H9 (cell line): ENCODE data around the gene CORO2B. TPM values are rescaled to one million over a fixed set of nuclear protein-coding genes. Genes with fewer than 3 reads are reported as not detected.

Experiments used
- DNase-seq: peaks from one replicate; pipeline ENCODE4 v3.0.0-alpha.2; 2017
- H2AFZ ChIP-seq: one replicate; pipeline ENCODE4 v1.6.1; 2013; ENCODE audit warnings: mild to moderate bottlenecking, low read length, control low read depth, moderate library complexity
- H2AK5ac ChIP-seq: 2 replicates; pipeline ENCODE4 v1.6.1; 2013; ENCODE audit warnings: low read length, control low read depth, mixed read lengths; ENCODE audit not compliant: insufficient read length
- H2BK120ac ChIP-seq: one replicate; pipeline ENCODE4 v1.6.1; 2013; ENCODE audit warnings: low read depth, mild to moderate bottlenecking, low read length, control low read depth, inconsistent platforms; ENCODE audit not compliant: poor library complexity, severe bottlenecking
- H2BK12ac ChIP-seq: 2 replicates; pipeline ENCODE4 v1.6.1; 2013; ENCODE audit warnings: low read length, control low read depth, mixed read lengths, low read depth; ENCODE audit not compliant: insufficient read length
- H2BK15ac ChIP-seq: 2 replicates; pipeline ENCODE4 v1.6.1; 2013; ENCODE audit warnings: low read depth, low read length, control low read depth
- H2BK20ac ChIP-seq: one replicate; pipeline ENCODE4 v1.6.1; 2013; ENCODE audit warnings: low read depth, mild to moderate bottlenecking, low read length, control low read depth, inconsistent platforms; ENCODE audit not compliant: poor library complexity, severe bottlenecking
- H2BK5ac ChIP-seq: 2 replicates; pipeline ENCODE4 v1.6.1; 2013; ENCODE audit warnings: low read length, control low read depth, mixed read lengths; ENCODE audit not compliant: insufficient read length
- H3K14ac ChIP-seq: 2 replicates; pipeline ENCODE4 v1.6.1; 2013; ENCODE audit warnings: low read length, control low read depth; ENCODE audit not compliant: insufficient read depth
- H3K18ac ChIP-seq: 2 replicates; pipeline ENCODE4 v1.6.1; 2013; ENCODE audit warnings: low read depth, mild to moderate bottlenecking, mixed read lengths, low read length, control low read depth; ENCODE audit not compliant: insufficient read length
- H3K23ac ChIP-seq: 2 replicates; pipeline ENCODE4 v1.6.1; 2013; ENCODE audit warnings: low read length, control low read depth, mixed read lengths, low read depth; ENCODE audit not compliant: insufficient read length
- H3K23me2 ChIP-seq: 2 replicates; pipeline ENCODE4 v1.6.1; 2013; ENCODE audit warnings: low read depth, mild to moderate bottlenecking, mixed read lengths, low read length, control low read depth; ENCODE audit not compliant: insufficient read length, poor library complexity, severe bottlenecking
- H3K27ac ChIP-seq: 2 replicates; pipeline ENCODE4 v1.5.1; 2013; ENCODE audit warnings: low read length, control low read depth, mixed read lengths, low read depth; ENCODE audit not compliant: insufficient read length
- H3K27me3 ChIP-seq: 2 replicates; pipeline ENCODE4 v1.6.1; 2013; ENCODE audit warnings: low read length, control low read depth, inconsistent platforms; ENCODE audit not compliant: insufficient read depth
- H3K4ac ChIP-seq: 2 replicates; pipeline ENCODE4 v1.6.1; 2013; ENCODE audit warnings: low read depth, mild to moderate bottlenecking, control low read depth, inconsistent platforms, low read length, moderate library complexity
- H3K4me1 ChIP-seq: 2 replicates; pipeline ENCODE4 v1.6.1; 2013; ENCODE audit warnings: low read length, control low read depth, inconsistent platforms; ENCODE audit not compliant: insufficient read depth
- H3K4me2 ChIP-seq: 2 replicates; pipeline ENCODE4 v1.6.1; 2013; ENCODE audit warnings: low read length, control low read depth, mixed read lengths; ENCODE audit not compliant: insufficient read length, insufficient read depth
- H3K56ac ChIP-seq: 2 replicates; pipeline ENCODE4 v1.6.1; 2013; ENCODE audit warnings: low read depth, mild to moderate bottlenecking, mixed read lengths, low read length, control low read depth; ENCODE audit not compliant: insufficient read length
- H3K79me1 ChIP-seq: 2 replicates; pipeline ENCODE4 v1.6.1; 2013; ENCODE audit warnings: low read depth, mild to moderate bottlenecking, moderate library complexity, low read length, control low read depth, inconsistent platforms; ENCODE audit not compliant: insufficient read depth, poor library complexity, severe bottlenecking
- H3K79me2 ChIP-seq: 2 replicates; pipeline ENCODE4 v1.6.1; 2013; ENCODE audit warnings: low read length, control low read depth, inconsistent platforms; ENCODE audit not compliant: insufficient read depth
- H3K9ac ChIP-seq: 2 replicates; pipeline ENCODE4 v1.6.1; 2013; ENCODE audit warnings: low read length, control low read depth, mixed read lengths; ENCODE audit not compliant: insufficient read length; ENCODE audit errors: extremely low read depth
- H3K9me3 ChIP-seq: one replicate; pipeline ENCODE4 v1.6.1; 2013; ENCODE audit warnings: low read depth, low read length, inconsistent platforms; ENCODE audit not compliant: control insufficient read depth
- H3T11ph ChIP-seq: one replicate; pipeline ENCODE4 v1.6.1; 2013; ENCODE audit warnings: mild to moderate bottlenecking, low read length, control low read depth, inconsistent platforms
- H4K20me1 ChIP-seq: one replicate; pipeline ENCODE4 v1.6.1; 2013; ENCODE audit not compliant: control insufficient read depth, insufficient read length, insufficient read depth
- H4K5ac ChIP-seq: 2 replicates; pipeline ENCODE4 v1.6.1; 2013; ENCODE audit warnings: low read depth, mild to moderate bottlenecking, mixed read lengths, low read length, control low read depth; ENCODE audit not compliant: insufficient read length
- H4K8ac ChIP-seq: replicated peaks from 2 replicates; pipeline ENCODE4 v1.6.1; 2013; ENCODE audit warnings: low read length, control low read depth, mixed read lengths, low read depth; ENCODE audit not compliant: insufficient read length
- H4K91ac ChIP-seq: 2 replicates; pipeline ENCODE4 v1.6.1; 2013; ENCODE audit warnings: low read depth, mild to moderate bottlenecking, moderate library complexity, mixed read lengths, low read length, control low read depth; ENCODE audit not compliant: insufficient read length
- H3K27ac Mint-ChIP-seq, 3 experiments: 2 replicates in 2 of 3; 3 replicates in 1 of 3; pipeline ENCODE4 v1.8.0; 2020 to 2021; ENCODE audit warnings: mixed read lengths in 3 of 3, mild to moderate bottlenecking in 1 of 3, moderate library complexity in 1 of 3
- H3K27me3 Mint-ChIP-seq: 2 replicates; pipeline ENCODE4 v1.8.0; 2021; ENCODE audit warnings: low read depth, mild to moderate bottlenecking, moderate library complexity, mixed read lengths
- H3K36me3 Mint-ChIP-seq, 3 experiments: 2 replicates in 2 of 3; 3 replicates in 1 of 3; pipeline ENCODE4 v1.8.0; 2020 to 2021; ENCODE audit warnings: low read depth in 3 of 3, mixed read lengths in 3 of 3; ENCODE audit not compliant: insufficient read depth in 1 of 3
- H3K4me1 Mint-ChIP-seq, 2 experiments: 2 replicates each; pipeline ENCODE4 v1.8.0; 2020; ENCODE audit warnings: mixed read lengths in 2 of 2
- H3K4me3 Mint-ChIP-seq, 2 experiments: 2 replicates in 1 of 2; 3 replicates in 1 of 2; pipeline ENCODE4 v1.8.0; 2020 to 2021; ENCODE audit warnings: mild to moderate bottlenecking in 2 of 2, mixed read lengths in 2 of 2, moderate library complexity in 1 of 2
- H3K9me3 Mint-ChIP-seq, 2 experiments: 2 replicates in 1 of 2; 3 replicates in 1 of 2; pipeline ENCODE4 v1.8.0; 2020; ENCODE audit warnings: mild to moderate bottlenecking in 2 of 2, mixed read lengths in 2 of 2, moderate library complexity in 1 of 2
- WGBS: extraction: QIAGEN DNeasy Blood & Tissue Kit; methylation state at CpG from one replicate; pipeline ENCODE4 v1.1.7; 2013; ENCODE audit warnings: missing lambda C conversion rate, low lambda C conversion rate, mixed read lengths; ENCODE audit not compliant: insufficient read length; ENCODE audit errors: extremely low coverage; 5-methylcytosine and 5-hydroxymethylcytosine counted together
- total RNA-seq: library from RNA; stranded (reverse); gene quantifications from 2 replicates; pipeline ENCODE4 v1.2.1, GENCODE V29; 2021
- TF ChIP-seq, protein P1 (sequence below): fragments of 200-600 bp; sonication (generic); conservative IDR thresholded peaks from 3 replicates; pipeline ENCODE4 v1.8.0; 2021; ENCODE audit warnings: antibody characterized with exemption, mild to moderate bottlenecking

CORO2B gene
- total RNA-seq, 1 experiment from 2014 or later, result 3.1 TPM

GRCh38 chr15:68676011-68676605 lies 97.3 kb downstream of the CORO2B start:
- H2BK120ac ChIP-seq, result no peak overlapping the region
- Mint-ChIP-seq H3K4me1 (peaks cover 14 to 18% of the 10 kb centered on the region in 2 experiments), H3K27me3 (peaks cover 20% of the 10 kb centered on the region), H3K27ac (no peak overlapping the region), H3K9me3 (peaks cover 0 to 5% of the 10 kb centered on the region in 2 experiments; a peak in 2 of 5 replicates), H3K36me3 (peaks cover 0 to 7% (median 0%) of the 10 kb centered on the region in 3 experiments; a peak in 2 of 7 replicates), H3K4me3 (no peak overlapping the region)
- no peak overlapping the region for H2BK12ac ChIP-seq
- no peak overlapping the region for H2AK5ac ChIP-seq
- no peak overlapping the region for H2AFZ ChIP-seq
- H4K91ac ChIP-seq, result no peak overlapping the region
- no peaks in the 10 kb centered on the region for H3K4me1 ChIP-seq
- H3K79me1 ChIP-seq, result no peaks in the 10 kb centered on the region
- no peak overlapping the region for H2BK20ac ChIP-seq
- H3K56ac ChIP-seq, result no peak overlapping the region
- H3K9me3 ChIP-seq, result no peaks in the 10 kb centered on the region
- no peak overlapping the region for H2BK5ac ChIP-seq
- H4K20me1 ChIP-seq, result no peaks in the 10 kb centered on the region
- H3K23ac ChIP-seq, result no peak overlapping the region
- no peak overlapping the region for H3K18ac ChIP-seq
- WGBS, result no CpG with 5 or more reads among the region's 7 CpGs
- H4K5ac ChIP-seq, result no peak overlapping the region
- no peak overlapping the region for H4K8ac ChIP-seq
- TF ChIP-seq, protein P1, sequence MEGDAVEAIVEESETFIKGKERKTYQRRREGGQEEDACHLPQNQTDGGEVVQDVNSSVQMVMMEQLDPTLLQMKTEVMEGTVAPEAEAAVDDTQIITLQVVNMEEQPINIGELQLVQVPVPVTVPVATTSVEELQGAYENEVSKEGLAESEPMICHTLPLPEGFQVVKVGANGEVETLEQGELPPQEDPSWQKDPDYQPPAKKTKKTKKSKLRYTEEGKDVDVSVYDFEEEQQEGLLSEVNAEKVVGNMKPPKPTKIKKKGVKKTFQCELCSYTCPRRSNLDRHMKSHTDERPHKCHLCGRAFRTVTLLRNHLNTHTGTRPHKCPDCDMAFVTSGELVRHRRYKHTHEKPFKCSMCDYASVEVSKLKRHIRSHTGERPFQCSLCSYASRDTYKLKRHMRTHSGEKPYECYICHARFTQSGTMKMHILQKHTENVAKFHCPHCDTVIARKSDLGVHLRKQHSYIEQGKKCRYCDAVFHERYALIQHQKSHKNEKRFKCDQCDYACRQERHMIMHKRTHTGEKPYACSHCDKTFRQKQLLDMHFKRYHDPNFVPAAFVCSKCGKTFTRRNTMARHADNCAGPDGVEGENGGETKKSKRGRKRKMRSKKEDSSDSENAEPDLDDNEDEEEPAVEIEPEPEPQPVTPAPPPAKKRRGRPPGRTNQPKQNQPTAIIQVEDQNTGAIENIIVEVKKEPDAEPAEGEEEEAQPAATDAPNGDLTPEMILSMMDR, result no peak
- H3K4me2 ChIP-seq, result no peak overlapping the region
- H3K27me3 ChIP-seq, result no peaks in the 10 kb centered on the region
- no peak overlapping the region for H3K27ac ChIP-seq
- H3T11ph ChIP-seq, result no peak overlapping the region
- no peak overlapping the region for H2BK15ac ChIP-seq
- no peak overlapping the region for H3K4ac ChIP-seq
- H3K14ac ChIP-seq, result no peak overlapping the region
- H3K79me2 ChIP-seq, result no peaks in the 10 kb centered on the region
- no peak for DNase-seq
- no peaks in the 10 kb centered on the region for H3K23me2 ChIP-seq
- H3K9ac ChIP-seq, result no peak overlapping the region
